Gastrocnemius medialis (tissue), 4 donors: Measurements from ENCODE around the gene ATP13A3. TPM values are rescaled to one million over a fixed set of nuclear protein-coding genes. Genes with fewer than 3 reads are reported as not detected.
A peak's percentile ranks its signal among the peaks of the same experiment; 100 is the strongest.

Experiments
- ATAC-seq, 2 donors: fragments of 150-250 bp; one replicate each; pipeline ENCODE4 v1.9.1; 2016
- DNase-seq, 2 donors: peaks; one replicate each; pipeline ENCODE4 v3.0.0-alpha.2; 2019
- H3K27ac ChIP-seq, 4 donors: fragments of 200-600 bp; sonication (generic); 1 replicate in 1 of 4; 2 replicates in 3 of 4; pipeline ENCODE4 v1.5.1; 2016 to 2018; ENCODE audit warnings: mild to moderate bottlenecking in 2 of 4, moderate library complexity in 1 of 4
- H3K27me3 ChIP-seq, 3 donors: fragments of 200-600 bp; sonication (generic) in 2 of 3; 1 replicate in 1 of 3; 2 replicates in 2 of 3; pipeline versions ENCODE4 v1.5.1 to v1.6.0; 2016 to 2019; ENCODE audit warnings: mild to moderate bottlenecking in 1 of 3, moderate library complexity in 1 of 3
- H3K36me3 ChIP-seq, 2 donors: fragments of 200-600 bp; sonication (generic) in 1 of 2; one replicate each; pipeline ENCODE4 v1.5.1; 2017 to 2018
- H3K4me1 ChIP-seq, 2 donors: fragments of 200-600 bp; sonication (generic) in 1 of 2; one replicate each; pipeline ENCODE4 v1.5.1; 2016 to 2017; ENCODE audit warnings: mild to moderate bottlenecking in 2 of 2
- H3K4me3 ChIP-seq, 4 donors: fragments of 200-600 bp; sonication (generic) in 3 of 4; 1 replicate in 1 of 4; 2 replicates in 3 of 4; pipeline ENCODE4 v1.5.1; 2016 to 2019; ENCODE audit warnings: mild to moderate bottlenecking in 2 of 4
- H3K9me3 ChIP-seq, 3 donors: fragments of 200-600 bp; sonication (generic) in 2 of 3; 1 replicate in 1 of 3; 2 replicates in 2 of 3; pipeline ENCODE4 v1.5.1; 2016 to 2019
- POLR2A ChIP-seq, 2 donors: fragments of 450-650 bp; IDR thresholded peaks; one replicate each; pipeline ENCODE4 v1.6.1; 2017; ENCODE audit warnings: antibody characterized with exemption in 2 of 2, mild to moderate bottlenecking in 2 of 2, moderate library complexity in 2 of 2
- in situ Hi-C, 4 donors: fragments of 200-750 bp; cut with MboI; loops; one replicate each; pipeline versions ENCODE4 v1.15.0 to v1.8.0; 2017; ENCODE audit warnings: low sequenced_read_pairs in 4 of 4
- intact Hi-C: fragments of 100-400 bp; cut with DNase I; formaldehyde crosslinking; loops from one replicate; pipeline ENCODE4 v1.15.1; 2023; ENCODE audit warnings: low total_unique reads
- total RNA-seq, 4 donors: library from RNA; depleted of rRNA; stranded (reverse); fragments of >200 nt; gene quantifications; one replicate each; pipeline versions ENCODE4 v1.1.0 to v1.2.3, GENCODE V29; 2016
- TF ChIP-seq, protein P1 (sequence below), 5 experiments: fragments of 450-650 bp in 3 of 5; fragments of 200-600 bp in 2 of 5; sonication (generic) in 2 of 5; IDR thresholded peaks in 4 of 5; conservative IDR thresholded peaks in 1 of 5; 1 replicate in 4 of 5; 2 replicates in 1 of 5; pipeline ENCODE4 v1.5.1; 2016 to 2019; ENCODE audit warnings: antibody characterized with exemption in 5 of 5, mild to moderate bottlenecking in 3 of 5, moderate library complexity in 3 of 5

ATP13A3 gene
- total RNA-seq, 4 donors from 2014 or later, result 31.8 to 90.2 (median 57.3) TPM

- peak overlapping the region in 2 of 4 donors; percentile 77 to 85 for H3K27ac ChIP-seq
- no peaks in the 10 kb centered on the region for H3K9me3 ChIP-seq
- DNase-seq (no peak), ATAC-seq (no peak)
- no peaks in the 10 kb centered on the region for H3K27me3 ChIP-seq
- peak overlapping the region in 2 of 4 donors; percentile 58 to 61 for H3K4me3 ChIP-seq
- intact Hi-C loops, result loop anchor here (5.0 to 10.0 kb wide), 3 partner anchors 184 to 353 kb away; partner anchors contain the start of genes HES1 and LSG1
- H3K4me1 ChIP-seq, result peaks cover 14 to 16% of the 10 kb centered on the region in 2 donors
- in situ Hi-C loops, result no loop called here
- TF ChIP-seq, protein P1, sequence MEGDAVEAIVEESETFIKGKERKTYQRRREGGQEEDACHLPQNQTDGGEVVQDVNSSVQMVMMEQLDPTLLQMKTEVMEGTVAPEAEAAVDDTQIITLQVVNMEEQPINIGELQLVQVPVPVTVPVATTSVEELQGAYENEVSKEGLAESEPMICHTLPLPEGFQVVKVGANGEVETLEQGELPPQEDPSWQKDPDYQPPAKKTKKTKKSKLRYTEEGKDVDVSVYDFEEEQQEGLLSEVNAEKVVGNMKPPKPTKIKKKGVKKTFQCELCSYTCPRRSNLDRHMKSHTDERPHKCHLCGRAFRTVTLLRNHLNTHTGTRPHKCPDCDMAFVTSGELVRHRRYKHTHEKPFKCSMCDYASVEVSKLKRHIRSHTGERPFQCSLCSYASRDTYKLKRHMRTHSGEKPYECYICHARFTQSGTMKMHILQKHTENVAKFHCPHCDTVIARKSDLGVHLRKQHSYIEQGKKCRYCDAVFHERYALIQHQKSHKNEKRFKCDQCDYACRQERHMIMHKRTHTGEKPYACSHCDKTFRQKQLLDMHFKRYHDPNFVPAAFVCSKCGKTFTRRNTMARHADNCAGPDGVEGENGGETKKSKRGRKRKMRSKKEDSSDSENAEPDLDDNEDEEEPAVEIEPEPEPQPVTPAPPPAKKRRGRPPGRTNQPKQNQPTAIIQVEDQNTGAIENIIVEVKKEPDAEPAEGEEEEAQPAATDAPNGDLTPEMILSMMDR (IDR thresholded peaks at IDR 0.05 in 4 of 5, conservative IDR thresholded peaks at IDR 0.05 in 1 of 5), result no peak
- TF ChIP-seq POLR2A (IDR thresholded peaks at IDR 0.05), result no peak
- no peaks in the 10 kb centered on the region for H3K36me3 ChIP-seq
Observed at GRCh38 chr3:194488055-194488742, 1.4 kb upstream of the ATP13A3 start.

- Histone ChIP-seq H3K27me3 (no peaks in the 10 kb centered on the region), H3K27ac (peak overlapping the region; percentile 77 to 87 (median 85)), H3K36me3 (no peaks in the 10 kb centered on the region), H3K9me3 (no peaks in the 10 kb centered on the region), H3K4me1 (peaks cover 14 to 16% of the 10 kb centered on the region in 2 donors), H3K4me3 (peak overlapping the region; percentile 58 to 73 (median 64))
- in situ Hi-C loops (no loop called here), intact Hi-C loops (loop anchor here (2.0 to 10.0 kb wide), 5 partner anchors 97 to 955 kb away; partner anchors contain the start of genes ACAP2, HES1 and LSG1)
- DNase-seq (peak in 1 of 2 donors; percentile 18), ATAC-seq (peak; percentile 2 to 14)
- TF ChIP-seq, protein P1 (IDR thresholded peaks at IDR 0.05 in 4 of 5, conservative IDR thresholded peaks at IDR 0.05 in 1 of 5), result no peak
- no peak for TF ChIP-seq POLR2A (IDR thresholded peaks at IDR 0.05)
Observed at GRCh38 chr3:194487289-194488054, 670 bp upstream of the ATP13A3 start.

- Histone ChIP-seq H3K9me3 (no peaks in the 10 kb centered on the region), H3K4me1 (peaks cover 16 to 21% of the 10 kb centered on the region in 2 donors), H3K4me3 (peak overlapping the region; percentile 61 to 73 (median 64)), H3K27ac (peak overlapping the region; percentile 77 to 87 (median 85)), H3K36me3 (peaks cover 0 to under 1% of the 10 kb centered on the region in 2 donors), H3K27me3 (no peaks in the 10 kb centered on the region)
- intact Hi-C loops (loop anchor here (2.0 to 10.0 kb wide), 5 partner anchors 99 to 957 kb away; partner anchors contain the start of genes ACAP2, HES1 and LSG1), in situ Hi-C loops (no loop called here)
- ATAC-seq, result peak; percentile 29 to 39
- TF ChIP-seq POLR2A (IDR thresholded peaks at IDR 0.05), result peak in 1 of 2 donors; percentile 13
- TF ChIP-seq, protein P1 (IDR thresholded peaks at IDR 0.05 in 4 of 5, conservative IDR thresholded peaks at IDR 0.05 in 1 of 5), result peak in 2 of 5 experiments; percentile 14 to 17
- peak in 1 of 2 donors; percentile 22 for DNase-seq
Observed at GRCh38 chr3:194485881-194486539, 792 bp downstream of the ATP13A3 start.

DNA sequence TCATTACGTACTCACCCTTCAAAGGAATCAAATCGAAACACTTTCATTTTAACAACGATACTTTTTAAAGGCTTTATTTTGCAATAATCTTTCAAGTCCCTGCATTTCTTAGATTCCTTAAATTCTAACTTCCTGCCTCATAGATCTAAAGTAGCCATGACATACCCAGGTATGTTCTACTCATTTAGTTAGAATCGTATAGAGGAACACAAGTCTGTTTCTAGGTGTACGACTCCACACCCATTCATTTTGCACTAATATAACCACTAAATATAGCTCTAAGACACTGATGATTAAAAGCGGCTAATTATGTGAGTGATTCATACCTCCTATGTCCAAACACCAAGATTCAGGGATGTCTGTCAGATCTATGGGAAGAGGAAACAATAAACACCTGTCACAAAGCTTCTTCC, 1.3 kb downstream of the ATP13A3 start:
- Histone ChIP-seq H3K36me3 (peaks cover 0 to 3% of the 10 kb centered on the region in 2 donors), H3K4me1 (peaks cover 16 to 23% of the 10 kb centered on the region in 2 donors), H3K9me3 (no peaks in the 10 kb centered on the region), H3K27me3 (no peaks in the 10 kb centered on the region), H3K4me3 (peak overlapping the region; percentile 61 to 73 (median 64)), H3K27ac (peak overlapping the region; percentile 77 to 87 (median 85))
- in situ Hi-C loops, result no loop called here
- TF ChIP-seq, protein P1 (IDR thresholded peaks at IDR 0.05 in 4 of 5, conservative IDR thresholded peaks at IDR 0.05 in 1 of 5), result no peak
- TF ChIP-seq POLR2A (IDR thresholded peaks at IDR 0.05), result no peak
- DNase-seq (no peak), ATAC-seq (no peak)
- intact Hi-C loops, result loop anchor here (5.0 to 10.0 kb wide), 3 partner anchors 187 to 351 kb away; partner anchors contain the start of genes HES1 and LSG1
